Germinal center (tissue), 1 donor: ENCODE data around the gene RBM4B.
A peak's percentile ranks its signal among the peaks of the same experiment; 100 is the strongest.
"Not testable (repeated sequence)": the region's sequence is repeated elsewhere in the genome, so short reads cannot be mapped to it uniquely, and the experiment has no call there.

ENCODE experiments used
- DNase-seq: peaks from one replicate; pipeline ENCODE4 v3.0.0; 2012; ENCODE audit warnings: mixed read lengths, low spot score

The RBM4B gene

GRCh38 chr11:66639814-66640340 lies 37.8 kb downstream of the RBM4B start:
- DNase-seq = not testable (repeated sequence)

DNA sequence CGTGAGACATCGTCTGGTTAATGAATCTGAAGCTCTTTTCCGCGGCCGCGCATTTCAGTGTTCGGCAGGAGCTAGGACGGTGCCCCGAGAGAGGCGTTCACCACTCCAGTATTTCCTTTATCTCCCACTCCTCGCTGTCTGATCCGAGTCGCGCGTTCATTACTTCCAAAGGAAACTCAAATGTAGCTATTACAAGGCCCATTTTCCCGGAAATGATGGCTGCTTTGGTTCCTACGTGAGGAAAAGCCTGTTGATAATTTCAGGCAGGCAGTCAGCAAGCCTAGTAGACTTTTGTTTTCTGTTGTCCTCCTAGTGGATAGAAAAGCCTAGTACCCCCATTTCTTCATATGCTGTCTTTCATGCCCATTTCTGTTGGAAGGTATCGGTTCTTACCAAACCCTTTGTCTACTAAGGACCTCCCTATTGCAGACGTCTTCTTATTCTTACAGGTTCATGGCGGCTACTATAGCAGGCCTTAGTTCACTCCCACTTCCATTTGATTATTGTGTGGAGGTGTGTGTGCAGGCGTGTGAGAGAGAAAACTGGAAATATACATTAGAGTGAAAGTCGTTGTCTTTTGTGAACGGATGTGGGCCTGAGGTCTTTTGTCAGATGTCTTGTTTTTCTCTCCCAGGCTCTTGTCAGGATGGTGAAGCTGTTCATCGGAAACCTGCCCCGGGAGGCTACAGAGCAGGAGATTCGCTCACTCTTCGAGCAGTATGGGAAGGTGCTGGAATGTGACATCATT lies 38.4 kb downstream of the RBM4B start:
- DNase-seq = no peak

GRCh38 chr11:66638177-66639065 lies 39.3 kb downstream of the RBM4B start, which contains the start of gene RBM4:
TSS of gene RBM4 (plus strand) at chr11:66638703. CDS start at chr11:66639712, 1,009 bp downstream.
- peak; percentile 100 for DNase-seq

- DNase-seq = no peak
Measured at GRCh38 chr11:66637557-66638176, 40.0 kb downstream of the RBM4B start.

- no peak for DNase-seq
Measured at GRCh38 chr11:66636411-66636810, 41.3 kb downstream of the RBM4B start.

DNA sequence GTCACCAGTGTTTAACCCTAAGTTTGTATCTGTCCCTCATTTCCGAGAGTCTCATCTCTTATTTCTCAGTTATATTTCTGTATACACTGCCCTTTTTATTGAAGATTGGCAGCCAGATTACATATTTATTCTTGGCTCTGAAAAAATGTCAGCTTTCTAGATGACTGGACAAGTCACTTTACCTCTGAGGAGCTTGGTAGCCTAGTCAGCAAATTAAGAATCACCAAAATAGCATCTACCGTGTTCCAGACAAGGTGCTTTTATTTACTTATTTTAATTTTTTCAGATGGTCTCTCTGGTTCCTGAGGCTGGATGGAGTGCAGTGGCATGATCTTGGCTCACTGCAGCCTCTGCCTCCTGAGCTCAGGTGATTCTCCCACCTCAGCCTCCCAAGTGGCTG lies 44.7 kb downstream of the RBM4B start:
- no peak for DNase-seq

- DNase-seq = no peak
Measured at GRCh38 chr11:66631883-66632282, 45.8 kb downstream of the RBM4B start.

- no peak for DNase-seq
Measured at GRCh38 chr11:66629356-66629755, 48.3 kb downstream of the RBM4B start.

DNA sequence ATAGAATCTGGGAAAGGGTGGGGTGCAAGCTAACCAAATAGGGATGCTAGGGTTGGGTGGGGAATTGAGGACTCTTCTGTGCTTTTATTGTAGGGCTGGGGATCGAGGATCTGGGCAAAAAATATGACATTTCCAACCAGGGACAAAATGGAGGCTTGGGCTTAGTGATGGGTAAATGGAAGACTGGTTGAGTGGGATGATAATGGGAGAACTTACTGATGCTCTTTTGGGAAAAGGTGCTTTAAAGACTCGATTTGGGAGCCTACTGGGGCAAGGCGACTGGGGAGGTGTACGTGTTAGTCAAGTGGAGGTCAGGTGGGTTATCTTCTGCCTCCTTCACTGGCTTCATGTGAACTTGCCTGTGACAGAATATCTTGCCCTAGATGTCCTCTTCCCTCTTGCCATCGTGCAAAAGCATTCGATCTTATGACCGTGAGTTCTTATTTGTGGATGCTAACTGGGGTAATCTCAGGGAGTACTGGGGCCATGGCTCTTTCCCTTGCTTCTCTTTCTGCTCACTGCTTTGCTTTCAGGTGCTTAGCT lies 49.6 kb downstream of the RBM4B start:
- DNase-seq = no peak

DNA sequence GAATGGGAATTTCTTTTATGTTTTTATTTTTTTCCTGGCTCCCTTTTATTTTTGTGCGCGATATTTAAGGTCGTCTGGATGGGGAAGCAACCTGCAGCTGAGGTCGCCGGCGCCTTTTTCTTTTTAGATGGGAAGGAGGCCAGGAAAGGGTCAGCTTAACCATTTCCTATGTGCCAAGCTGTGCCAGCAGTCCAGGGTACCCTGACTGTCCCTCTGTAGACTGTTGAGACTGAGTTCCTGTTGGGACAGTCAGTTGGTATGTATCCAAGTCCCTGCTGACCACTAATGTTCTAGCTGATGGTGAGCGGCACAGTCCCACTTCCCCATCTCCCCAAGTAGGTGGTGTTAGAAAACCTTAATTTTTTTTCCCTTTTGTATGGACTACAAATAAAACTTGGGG lies 50.8 kb downstream of the RBM4B start:
- no peak for DNase-seq

DNA sequence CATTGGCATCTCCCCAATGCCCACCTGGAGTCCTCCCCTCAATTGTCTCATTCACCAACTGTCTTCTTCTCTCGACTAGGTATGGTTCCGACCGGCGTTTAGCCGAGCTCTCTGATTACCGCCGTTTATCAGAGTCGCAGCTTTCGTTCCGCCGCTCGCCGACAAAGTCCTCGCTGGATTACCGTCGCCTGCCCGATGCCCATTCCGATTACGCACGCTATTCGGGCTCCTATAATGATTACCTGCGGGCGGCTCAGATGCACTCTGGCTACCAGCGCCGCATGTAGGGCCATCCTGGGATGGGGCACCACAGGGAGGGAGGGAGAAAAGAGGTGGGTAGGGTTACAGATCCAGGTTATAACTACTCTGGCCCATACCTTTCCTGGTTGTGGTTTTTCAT lies 51.3 kb downstream of the RBM4B start:
- DNase-seq = no peak

GRCh38 chr11:66625752-66626149 lies 51.9 kb downstream of the RBM4B start:
- no peak for DNase-seq

DNA sequence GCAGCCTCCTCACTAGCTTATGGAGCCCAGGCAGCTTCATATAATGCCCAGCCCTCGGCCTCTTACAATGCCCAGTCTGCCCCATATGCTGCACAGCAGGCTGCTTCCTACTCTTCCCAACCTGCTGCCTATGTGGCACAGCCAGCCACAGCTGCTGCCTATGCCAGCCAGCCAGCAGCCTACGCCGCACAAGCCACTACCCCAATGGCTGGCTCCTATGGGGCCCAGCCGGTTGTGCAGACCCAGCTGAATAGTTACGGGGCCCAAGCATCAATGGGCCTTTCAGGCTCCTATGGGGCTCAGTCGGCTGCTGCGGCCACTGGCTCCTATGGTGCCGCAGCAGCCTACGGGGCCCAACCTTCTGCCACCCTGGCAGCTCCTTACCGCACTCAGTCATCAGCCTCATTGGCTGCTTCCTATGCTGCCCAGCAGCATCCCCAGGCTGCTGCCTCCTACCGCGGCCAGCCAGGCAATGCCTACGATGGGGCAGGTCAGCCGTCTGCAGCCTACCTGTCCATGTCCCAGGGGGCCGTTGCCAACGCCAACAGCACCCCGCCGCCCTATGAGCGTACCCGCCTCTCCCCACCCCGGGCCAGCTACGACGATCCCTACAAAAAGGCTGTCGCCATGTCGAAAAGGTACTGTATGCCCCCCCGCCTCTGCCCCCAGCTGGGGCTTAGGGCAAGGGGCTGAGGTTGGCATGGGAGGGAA lies 52.5 kb downstream of the RBM4B start:
- no peak for DNase-seq

DNA sequence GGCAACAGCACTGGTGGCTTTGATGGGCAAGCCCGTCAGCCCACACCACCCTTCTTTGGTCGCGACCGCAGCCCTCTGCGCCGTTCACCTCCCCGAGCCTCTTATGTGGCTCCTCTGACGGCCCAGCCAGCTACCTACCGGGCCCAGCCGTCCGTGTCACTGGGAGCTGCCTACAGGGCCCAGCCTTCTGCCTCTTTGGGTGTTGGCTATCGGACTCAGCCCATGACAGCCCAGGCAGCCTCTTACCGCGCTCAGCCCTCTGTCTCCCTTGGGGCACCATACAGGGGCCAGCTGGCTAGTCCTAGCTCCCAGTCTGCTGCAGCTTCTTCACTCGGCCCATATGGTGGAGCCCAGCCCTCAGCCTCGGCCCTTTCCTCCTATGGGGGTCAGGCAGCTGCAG lies 53.2 kb downstream of the RBM4B start:
- DNase-seq = no peak

DNA sequence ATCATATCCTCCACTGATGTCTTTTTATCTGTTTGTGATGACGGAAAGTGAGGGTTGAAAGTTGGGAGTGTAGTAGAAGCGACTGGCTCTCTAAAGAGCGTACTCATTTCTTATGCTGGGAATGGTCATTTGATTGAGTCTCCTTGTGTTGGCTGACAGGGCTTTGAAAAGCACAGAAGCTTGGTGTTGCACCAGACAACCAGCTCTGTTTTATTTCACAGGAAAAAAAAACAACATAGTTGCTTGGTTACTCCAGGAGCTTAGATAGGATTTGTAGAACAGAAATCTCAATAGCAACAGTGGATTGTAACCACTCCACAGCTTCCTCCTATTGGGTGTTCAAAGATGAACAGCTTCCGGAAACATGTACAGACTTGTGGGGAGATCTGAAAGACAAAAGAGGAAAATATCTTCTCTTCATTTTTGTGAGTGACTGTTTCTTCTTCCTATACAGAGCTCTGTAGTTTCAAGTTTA lies 58.6 kb downstream of the RBM4B start:
- no peak for DNase-seq

GRCh38 chr11:66617155-66617834 lies 60.4 kb downstream of the RBM4B start:
- no peak for DNase-seq

- peak; percentile 100 for DNase-seq
Measured at GRCh38 chr11:66616379-66617154, 61.1 kb downstream of the RBM4B start, which contains the start of gene RBM14. TSS of gene RBM14 (plus strand) at chr11:66616630. CDS start at chr11:66616721, 91 bp downstream.
